SJCRH30 (cell line): ENCODE results near the gene IZUMO4. TPM values are rescaled to one million over a fixed set of nuclear protein-coding genes. Genes with fewer than 3 reads are reported as not detected.

ENCODE experiments used
- DNase-seq, 2 experiments: peaks; one replicate each; pipeline ENCODE4 v3.0.0-alpha.2; 2015 to 2020
- H3K27ac ChIP-seq: fragments of 250-450 bp; sonication (Bioruptor Pico); 2 replicates; pipeline ENCODE4 v1.5.1; 2020; ENCODE audit warnings: mild to moderate bottlenecking, moderate library complexity
- H3K27me3 ChIP-seq: fragments of 250-450 bp; sonication (Bioruptor Pico); 2 replicates; pipeline ENCODE4 v1.5.1; 2020; ENCODE audit warnings: mild to moderate bottlenecking, moderate library complexity
- H3K36me3 ChIP-seq: fragments of 250-450 bp; sonication (Bioruptor Pico); 2 replicates; pipeline ENCODE4 v1.5.1; 2020; ENCODE audit warnings: mild to moderate bottlenecking, moderate library complexity
- H3K4me1 ChIP-seq: fragments of 250-450 bp; sonication (Bioruptor Pico); 2 replicates; pipeline ENCODE4 v1.5.1; 2020; ENCODE audit warnings: mild to moderate bottlenecking, moderate library complexity
- H3K4me3 ChIP-seq: fragments of 250-450 bp; sonication (Bioruptor Pico); 2 replicates; pipeline ENCODE4 v1.5.1; 2020; ENCODE audit warnings: mild to moderate bottlenecking, moderate library complexity
- H3K9me3 ChIP-seq: fragments of 250-450 bp; sonication (Bioruptor Pico); replicated peaks from 2 replicates; pipeline ENCODE4 v1.5.1; 2020; ENCODE audit warnings: mild to moderate bottlenecking, moderate library complexity
- total RNA-seq: library from RNA; depleted of rRNA; stranded (reverse); fragments of >200 nt; shearing (Covaris generic); gene quantifications from 2 replicates; pipeline ENCODE4 v1.2.3, GENCODE V29; 2014

The IZUMO4 gene
- total RNA-seq, 1 experiment from 2014 or later, result 0.38 TPM

GRCh38 chr19:2070436-2070827 is 26.3 kb upstream of the IZUMO4 start:
- Histone ChIP-seq H3K4me3 (no peak overlapping the region), H3K27me3 (no peaks in the 10 kb centered on the region), H3K9me3 (no peaks in the 10 kb centered on the region), H3K27ac (no peak overlapping the region), H3K4me1 (no peaks in the 10 kb centered on the region), H3K36me3 (no peaks in the 10 kb centered on the region)
- no peak for DNase-seq

GRCh38 chr19:2070986-2071673 is 25.6 kb upstream of the IZUMO4 start:
- H3K27ac ChIP-seq, result no peak overlapping the region
- H3K9me3 ChIP-seq, result no peaks in the 10 kb centered on the region
- H3K36me3 ChIP-seq, result no peaks in the 10 kb centered on the region
- H3K4me3 ChIP-seq, result no peak overlapping the region
- no peak for DNase-seq
- no peaks in the 10 kb centered on the region for H3K27me3 ChIP-seq
- H3K4me1 ChIP-seq, result no peaks in the 10 kb centered on the region

- Histone ChIP-seq H3K4me1 (no peaks in the 10 kb centered on the region), H3K27me3 (no peaks in the 10 kb centered on the region), H3K36me3 (no peaks in the 10 kb centered on the region), H3K4me3 (no peak overlapping the region), H3K9me3 (no peaks in the 10 kb centered on the region), H3K27ac (no peak overlapping the region)
- no peak for DNase-seq
These were observed 23.8 kb upstream of the IZUMO4 start for GRCh38 chr19:2072757-2073551.

- H3K4me1 ChIP-seq, result no peaks in the 10 kb centered on the region
- no peak overlapping the region for H3K4me3 ChIP-seq
- H3K9me3 ChIP-seq, result no peaks in the 10 kb centered on the region
- no peak overlapping the region for H3K27ac ChIP-seq
- H3K36me3 ChIP-seq, result no peaks in the 10 kb centered on the region
- H3K27me3 ChIP-seq, result no peaks in the 10 kb centered on the region
- no peak for DNase-seq
These were observed 20.2 kb upstream of the IZUMO4 start for GRCh38 chr19:2076526-2076944.

- Histone ChIP-seq H3K4me1 (no peaks in the 10 kb centered on the region), H3K27me3 (no peaks in the 10 kb centered on the region), H3K4me3 (no peak overlapping the region), H3K9me3 (no peaks in the 10 kb centered on the region), H3K27ac (no peak overlapping the region), H3K36me3 (no peaks in the 10 kb centered on the region)
- DNase-seq, result no peak
These were observed 19.3 kb upstream of the IZUMO4 start for GRCh38 chr19:2077398-2077797.

GRCh38 chr19:2077833-2078619 is 18.7 kb upstream of the IZUMO4 start:
- no peaks in the 10 kb centered on the region for H3K27me3 ChIP-seq
- H3K4me3 ChIP-seq, result no peak overlapping the region
- no peak for DNase-seq
- H3K27ac ChIP-seq, result no peak overlapping the region
- no peaks in the 10 kb centered on the region for H3K4me1 ChIP-seq
- no peaks in the 10 kb centered on the region for H3K9me3 ChIP-seq
- H3K36me3 ChIP-seq, result no peaks in the 10 kb centered on the region

- H3K4me1 ChIP-seq, result no peaks in the 10 kb centered on the region
- no peak overlapping the region for H3K4me3 ChIP-seq
- no peak for DNase-seq
- H3K27ac ChIP-seq, result no peak overlapping the region
- H3K27me3 ChIP-seq, result no peaks in the 10 kb centered on the region
- H3K36me3 ChIP-seq, result no peaks in the 10 kb centered on the region
- H3K9me3 ChIP-seq, result no peaks in the 10 kb centered on the region
These were observed 17.4 kb upstream of the IZUMO4 start for GRCh38 chr19:2079076-2079864.

- Histone ChIP-seq H3K4me1 (no peaks in the 10 kb centered on the region), H3K27me3 (no peaks in the 10 kb centered on the region), H3K9me3 (no peaks in the 10 kb centered on the region), H3K27ac (no peak overlapping the region), H3K36me3 (no peaks in the 10 kb centered on the region), H3K4me3 (no peak overlapping the region)
- no peak for DNase-seq
These were observed 16.8 kb upstream of the IZUMO4 start for GRCh38 chr19:2079865-2080301.

GRCh38 chr19:2080336-2080988 is 16.3 kb upstream of the IZUMO4 start:
- Histone ChIP-seq H3K4me1 (no peaks in the 10 kb centered on the region), H3K9me3 (no peaks in the 10 kb centered on the region), H3K27ac (no peak overlapping the region), H3K36me3 (no peaks in the 10 kb centered on the region), H3K27me3 (no peaks in the 10 kb centered on the region), H3K4me3 (no peak overlapping the region)
- DNase-seq, result no peak

- no peaks in the 10 kb centered on the region for H3K27me3 ChIP-seq
- no peak for DNase-seq
- H3K4me1 ChIP-seq, result no peaks in the 10 kb centered on the region
- H3K36me3 ChIP-seq, result no peaks in the 10 kb centered on the region
- no peak overlapping the region for H3K4me3 ChIP-seq
- no peak overlapping the region for H3K27ac ChIP-seq
- H3K9me3 ChIP-seq, result no peaks in the 10 kb centered on the region
These were observed 14.6 kb upstream of the IZUMO4 start for GRCh38 chr19:2081873-2082810.

- Histone ChIP-seq H3K9me3 (no peaks in the 10 kb centered on the region), H3K27me3 (no peaks in the 10 kb centered on the region), H3K4me1 (no peaks in the 10 kb centered on the region), H3K4me3 (no peak overlapping the region), H3K27ac (no peak overlapping the region), H3K36me3 (no peaks in the 10 kb centered on the region)
- no peak for DNase-seq
These were observed 13.4 kb upstream of the IZUMO4 start for GRCh38 chr19:2083174-2083854.

GRCh38 chr19:2084993-2085720 is 11.6 kb upstream of the IZUMO4 start:
- peaks cover 5% of the 10 kb centered on the region for H3K4me1 ChIP-seq
- H3K4me3 ChIP-seq, result no peak overlapping the region
- no peak for DNase-seq
- H3K27me3 ChIP-seq, result no peaks in the 10 kb centered on the region
- H3K27ac ChIP-seq, result no peak overlapping the region
- no peaks in the 10 kb centered on the region for H3K9me3 ChIP-seq
- no peaks in the 10 kb centered on the region for H3K36me3 ChIP-seq
